Inflammatory macrophage treated with lipopolysaccharide for 4 hours (primary cell): ENCODE measurements around the gene FAM210A.

Source experiments
- DNase-seq: peaks from one replicate; pipeline ENCODE4 v3.0.0-alpha.2; 2020

The FAM210A gene

GRCh38 chr18:13642440-13642827, 83.9 kb downstream of the FAM210A start:
- no peak for DNase-seq

- no peak for DNase-seq
Observed at GRCh38 chr18:13641551-13642439, 84.6 kb downstream of the FAM210A start.

- no peak for DNase-seq
Observed at GRCh38 chr18:13640266-13640860, 86.0 kb downstream of the FAM210A start.

GRCh38 chr18:13638719-13639595, 87.4 kb downstream of the FAM210A start:
- DNase-seq: no peak

- DNase-seq: no peak
Observed at GRCh38 chr18:13635046-13635445, 91.3 kb downstream of the FAM210A start.

- no peak for DNase-seq
Observed at GRCh38 chr18:13633700-13634099, 92.7 kb downstream of the FAM210A start.

GRCh38 chr18:13630716-13631268, 95.6 kb downstream of the FAM210A start:
- no peak for DNase-seq

- peak; percentile 77 for DNase-seq
Observed at GRCh38 chr18:13629841-13630715, 96.3 kb downstream of the FAM210A start.

- DNase-seq: no peak
Observed at GRCh38 chr18:13628211-13628610, 98.1 kb downstream of the FAM210A start.

- no peak for DNase-seq
Observed at GRCh38 chr18:13627639-13628038, 98.7 kb downstream of the FAM210A start.

GRCh38 chr18:13626544-13626908, 99.8 kb downstream of the FAM210A start:
- no peak for DNase-seq

GRCh38 chr18:13625843-13626543, 100.4 kb downstream of the FAM210A start:
- no peak for DNase-seq

- DNase-seq: no peak
Observed at GRCh38 chr18:13625355-13625754, 101.0 kb downstream of the FAM210A start.

- no peak for DNase-seq
Observed at GRCh38 chr18:13624563-13625237, 101.7 kb downstream of the FAM210A start.

- no peak for DNase-seq
Observed at GRCh38 chr18:13623871-13624270, 102.5 kb downstream of the FAM210A start.

- peak; percentile 82 for DNase-seq
Observed at GRCh38 chr18:13623348-13623747, 103.0 kb downstream of the FAM210A start.

- DNase-seq: no peak
Observed at GRCh38 chr18:13622751-13623150, 103.6 kb downstream of the FAM210A start.

GRCh38 chr18:13621886-13622619, 104.3 kb downstream of the FAM210A start:
- DNase-seq: no peak

GRCh38 chr18:13621446-13621849, 104.9 kb downstream of the FAM210A start:
- DNase-seq: no peak

GRCh38 chr18:13620818-13621445, 105.4 kb downstream of the FAM210A start:
- DNase-seq: no peak
